Loucy (cell line): ENCODE data around the gene HSPA12A.

Source experiments
- EZH2phosphoT487 ChIP-seq: fragments of 200-600 bp; IDR thresholded peaks from 2 replicates; pipeline ENCODE4 v1.6.1; 2018; ENCODE audit warnings: antibody characterized with exemption, mild to moderate bottlenecking, moderate library complexity, borderline replicate concordance
- TF ChIP-seq, protein P1 (sequence below): fragments of 200-600 bp; sonication (generic); conservative IDR thresholded peaks from 2 replicates; pipeline ENCODE4 v1.5.1; 2014; ENCODE audit warnings: mild to moderate bottlenecking, antibody characterized with exemption, low read length

DNA sequence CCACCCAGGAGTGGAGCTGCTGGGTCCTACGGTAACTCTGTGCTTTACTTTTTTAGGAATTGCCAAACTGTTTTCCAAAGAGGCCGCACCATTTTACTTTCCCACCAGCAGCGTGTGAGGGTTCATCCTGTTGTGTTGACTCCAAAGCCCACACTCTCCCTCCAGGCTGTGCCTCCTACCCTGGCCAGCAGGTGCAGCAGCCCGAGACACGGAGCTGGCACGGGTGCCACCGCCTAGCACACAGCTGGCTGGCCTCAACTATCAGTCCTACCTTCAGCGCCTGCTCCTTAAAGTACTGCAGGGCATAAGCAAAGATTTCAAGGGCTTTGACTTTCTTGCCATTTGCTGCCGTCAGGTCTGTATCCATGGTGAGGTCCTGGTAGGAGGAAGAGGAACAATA lies 44.0 kb downstream of the HSPA12A start:
- TF ChIP-seq, protein P1, sequence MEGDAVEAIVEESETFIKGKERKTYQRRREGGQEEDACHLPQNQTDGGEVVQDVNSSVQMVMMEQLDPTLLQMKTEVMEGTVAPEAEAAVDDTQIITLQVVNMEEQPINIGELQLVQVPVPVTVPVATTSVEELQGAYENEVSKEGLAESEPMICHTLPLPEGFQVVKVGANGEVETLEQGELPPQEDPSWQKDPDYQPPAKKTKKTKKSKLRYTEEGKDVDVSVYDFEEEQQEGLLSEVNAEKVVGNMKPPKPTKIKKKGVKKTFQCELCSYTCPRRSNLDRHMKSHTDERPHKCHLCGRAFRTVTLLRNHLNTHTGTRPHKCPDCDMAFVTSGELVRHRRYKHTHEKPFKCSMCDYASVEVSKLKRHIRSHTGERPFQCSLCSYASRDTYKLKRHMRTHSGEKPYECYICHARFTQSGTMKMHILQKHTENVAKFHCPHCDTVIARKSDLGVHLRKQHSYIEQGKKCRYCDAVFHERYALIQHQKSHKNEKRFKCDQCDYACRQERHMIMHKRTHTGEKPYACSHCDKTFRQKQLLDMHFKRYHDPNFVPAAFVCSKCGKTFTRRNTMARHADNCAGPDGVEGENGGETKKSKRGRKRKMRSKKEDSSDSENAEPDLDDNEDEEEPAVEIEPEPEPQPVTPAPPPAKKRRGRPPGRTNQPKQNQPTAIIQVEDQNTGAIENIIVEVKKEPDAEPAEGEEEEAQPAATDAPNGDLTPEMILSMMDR, result no peak
- no peak for TF ChIP-seq EZH2phosphoT487
